HG03196 (cell line): ENCODE results near the gene CLDN20.
"Not testable (repeated sequence)": the region's sequence is repeated elsewhere in the genome, so short reads cannot be mapped to it uniquely, and the experiment has no call there.

Source experiments
- ATAC-seq: cut with Tn5 transposase; IDR thresholded peaks from one replicate; pipeline ENCODE4 v1.9.1; 2021; ENCODE audit not compliant: unreplicated experiment

CLDN20 gene, protein sequence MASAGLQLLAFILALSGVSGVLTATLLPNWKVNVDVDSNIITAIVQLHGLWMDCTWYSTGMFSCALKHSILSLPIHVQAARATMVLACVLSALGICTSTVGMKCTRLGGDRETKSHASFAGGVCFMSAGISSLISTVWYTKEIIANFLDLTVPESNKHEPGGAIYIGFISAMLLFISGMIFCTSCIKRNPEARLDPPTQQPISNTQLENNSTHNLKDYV

DNA sequence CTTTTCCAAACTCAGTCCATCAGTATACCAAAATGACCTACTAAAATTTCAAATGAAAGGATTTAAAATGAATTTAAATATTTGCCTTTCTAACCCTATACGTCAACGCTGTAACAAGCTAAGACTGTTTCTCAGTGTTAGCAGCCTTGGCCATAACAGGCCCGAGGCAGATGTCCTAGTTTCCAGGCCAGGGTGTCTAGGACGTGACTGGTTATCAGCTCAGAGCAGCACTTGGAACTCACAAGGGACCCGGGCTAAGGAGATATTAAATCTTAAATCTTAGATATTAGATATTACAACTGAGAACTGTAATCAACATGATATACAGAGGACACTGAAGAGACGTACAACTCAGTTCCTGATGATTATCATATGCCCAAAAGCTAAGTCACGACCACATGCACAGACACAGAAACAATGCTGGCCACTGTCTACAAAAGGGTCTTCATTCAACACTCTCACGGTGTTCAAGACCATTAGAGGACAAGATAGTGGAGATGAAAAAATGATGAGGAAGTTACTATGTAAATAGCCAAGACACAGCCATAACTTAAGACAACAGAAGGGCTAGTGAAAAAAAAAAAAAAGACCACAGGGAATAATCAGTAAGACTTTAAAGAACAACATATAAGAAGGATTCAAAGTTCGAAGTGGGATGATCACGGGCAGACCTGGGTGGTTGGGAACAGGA, at the start of gene CLDN20:
CLDN20 (plus strand) TSS at position 641 of the 691 bp plus-strand sequence. CDS start 11,707 bp downstream, outside the sequence.
- ATAC-seq = no peak

DNA sequence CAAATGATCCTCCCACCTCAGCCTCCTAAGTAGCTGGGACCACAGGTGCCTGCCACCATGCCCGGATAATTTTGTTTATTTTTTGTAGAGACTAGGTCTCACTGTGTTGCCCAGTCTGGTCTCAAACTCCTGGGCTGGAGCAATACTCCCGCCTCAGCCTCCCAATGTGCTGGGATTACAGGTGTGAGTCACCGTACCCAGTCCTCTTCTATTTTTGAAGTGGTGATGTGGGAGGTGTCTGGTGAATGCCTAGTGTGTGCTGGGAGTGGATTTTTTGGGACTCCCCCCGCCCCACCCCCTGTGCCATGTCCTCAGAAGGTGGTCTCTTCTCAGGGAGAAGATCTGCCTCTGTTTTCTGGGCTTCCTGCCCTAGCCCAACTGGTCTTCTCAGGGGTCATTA, 47.9 kb upstream of the CLDN20 start:
- ATAC-seq = no peak

DNA sequence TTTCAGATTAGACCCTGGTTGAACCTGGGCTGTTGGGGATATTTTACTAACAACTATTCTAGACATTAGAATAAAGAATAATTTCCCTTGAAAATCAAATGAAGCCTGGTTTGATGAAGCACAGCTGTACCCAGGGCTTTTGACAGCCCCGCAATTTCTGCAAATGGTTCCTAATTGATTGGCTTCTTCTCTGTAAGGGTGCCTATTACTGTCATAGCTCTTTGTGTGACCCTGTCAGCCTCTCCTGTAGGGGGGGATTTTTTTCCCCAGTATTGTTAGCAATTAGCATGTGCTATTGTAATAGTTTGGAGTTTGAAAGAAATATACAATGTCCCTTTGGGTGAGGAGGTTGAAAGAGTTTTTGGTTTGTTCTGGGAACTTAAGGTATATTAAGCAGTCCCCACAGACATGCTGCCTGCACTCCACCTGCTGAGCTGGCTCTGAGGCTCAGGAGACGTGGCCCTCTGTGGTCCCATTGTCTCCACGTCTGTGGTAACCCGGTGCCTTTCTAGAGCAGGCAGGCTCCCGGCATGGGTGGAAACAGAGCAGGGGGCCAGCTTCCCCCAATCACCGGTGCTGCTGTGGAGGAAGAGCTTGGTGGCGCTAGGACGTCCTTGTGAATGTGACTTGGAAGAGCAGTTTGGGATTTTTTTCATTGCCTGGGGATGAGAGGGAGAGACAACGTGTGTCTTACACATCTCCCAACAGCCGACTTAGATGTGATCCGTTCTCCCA, 47.3 kb upstream of the CLDN20 start:
- ATAC-seq = no peak

DNA sequence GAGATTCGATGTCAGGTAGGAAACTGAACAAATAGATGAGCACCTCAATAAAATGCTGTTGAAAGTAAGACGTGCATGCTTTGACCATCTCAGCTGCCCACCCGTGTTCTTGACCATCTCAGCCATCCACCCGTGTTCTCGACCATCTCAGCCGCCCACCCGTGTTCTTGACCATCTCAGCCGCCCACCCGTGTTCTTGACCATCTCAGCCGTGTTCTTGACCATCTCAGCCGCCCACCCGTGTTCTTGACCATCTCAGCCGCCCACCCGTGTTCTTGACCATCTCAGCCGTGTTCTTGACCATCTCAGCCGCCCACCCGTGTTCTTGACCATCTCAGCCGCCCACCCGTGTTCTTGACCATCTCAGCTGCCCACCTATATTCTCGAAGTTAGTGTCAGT, 45.1 kb upstream of the CLDN20 start:
- ATAC-seq = not testable (repeated sequence)

DNA sequence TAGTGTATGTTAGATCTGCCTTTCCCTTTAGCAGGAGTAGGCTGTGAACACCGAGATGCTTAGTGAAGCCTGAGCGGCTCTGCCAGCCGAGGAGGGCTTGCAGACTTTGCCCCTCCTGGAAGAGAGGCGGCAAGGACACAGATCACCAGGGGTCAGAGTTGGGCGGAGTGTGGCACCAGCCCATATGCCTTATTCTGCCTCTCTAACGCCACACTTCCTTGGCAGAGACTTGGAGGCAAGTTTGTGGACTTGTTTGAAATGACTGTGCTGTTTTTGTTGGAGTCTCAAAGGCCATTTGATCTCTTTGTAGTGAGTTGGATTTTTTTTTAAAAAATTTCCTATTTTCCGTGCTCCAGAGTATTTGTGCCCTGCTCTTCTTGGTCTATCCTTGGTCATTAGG, 44.5 kb upstream of the CLDN20 start:
- ATAC-seq = no peak

- ATAC-seq = no peak
These were observed 43.9 kb upstream of the CLDN20 start for GRCh38 chr6:155219858-155220301.

GRCh38 chr6:155221086-155221485, 42.7 kb upstream of the CLDN20 start:
- ATAC-seq = no peak

GRCh38 chr6:155222506-155222905, 41.3 kb upstream of the CLDN20 start:
- no peak for ATAC-seq

GRCh38 chr6:155223646-155224451, 40.0 kb upstream of the CLDN20 start:
- ATAC-seq = peak; percentile 92

GRCh38 chr6:155224618-155225017, 39.2 kb upstream of the CLDN20 start:
- no peak for ATAC-seq

- ATAC-seq = no peak
These were observed 36.8 kb upstream of the CLDN20 start for GRCh38 chr6:155227046-155227445.

GRCh38 chr6:155228546-155229166, 35.2 kb upstream of the CLDN20 start:
- no peak for ATAC-seq

- ATAC-seq = not testable (repeated sequence)
These were observed 32.8 kb upstream of the CLDN20 start for GRCh38 chr6:155230975-155231374.

GRCh38 chr6:155232848-155233247, 31.0 kb upstream of the CLDN20 start:
- no peak for ATAC-seq

DNA sequence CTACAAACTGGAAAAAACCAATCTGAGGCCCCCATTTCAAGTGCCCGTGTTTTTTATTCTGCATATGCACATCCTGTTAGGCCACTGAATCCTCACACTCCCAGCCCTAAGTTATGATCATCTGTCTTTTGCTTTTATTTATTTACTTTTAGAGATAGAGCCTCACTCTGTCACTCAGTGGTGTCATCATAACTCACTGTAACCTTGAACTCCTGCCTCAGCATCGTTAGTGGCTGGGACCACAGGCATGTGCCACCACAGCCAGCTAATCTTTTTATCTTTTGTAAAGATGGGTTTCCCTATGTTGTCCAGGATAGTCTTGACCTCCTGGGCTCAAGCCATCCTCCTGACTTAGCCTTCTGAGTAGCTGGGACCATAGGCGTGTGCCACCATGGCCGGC, 29.6 kb upstream of the CLDN20 start:
- no peak for ATAC-seq

GRCh38 chr6:155234687-155235086, 29.1 kb upstream of the CLDN20 start:
- no peak for ATAC-seq

- no peak for ATAC-seq
These were observed 28.7 kb upstream of the CLDN20 start for GRCh38 chr6:155235087-155235486.

DNA sequence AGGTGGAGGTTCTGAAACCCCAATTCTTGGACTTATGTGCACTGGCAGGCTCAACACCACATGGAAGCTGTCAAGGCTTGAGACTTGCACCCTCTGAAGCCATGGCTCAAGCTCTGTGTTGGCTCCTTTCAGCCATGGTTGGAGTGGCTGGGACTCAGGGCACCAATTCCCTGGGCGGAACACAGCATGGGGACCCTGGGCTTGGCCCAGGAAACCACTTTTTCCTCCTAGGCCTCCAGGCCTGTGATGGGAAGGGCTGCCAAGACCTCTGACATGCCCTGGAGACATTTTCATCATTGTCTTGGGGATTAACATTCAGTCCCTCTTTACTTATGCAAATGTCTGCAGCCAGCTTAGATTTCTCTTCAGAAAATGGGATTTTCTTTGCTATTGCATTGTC, 26.2 kb upstream of the CLDN20 start:
- ATAC-seq = no peak

DNA sequence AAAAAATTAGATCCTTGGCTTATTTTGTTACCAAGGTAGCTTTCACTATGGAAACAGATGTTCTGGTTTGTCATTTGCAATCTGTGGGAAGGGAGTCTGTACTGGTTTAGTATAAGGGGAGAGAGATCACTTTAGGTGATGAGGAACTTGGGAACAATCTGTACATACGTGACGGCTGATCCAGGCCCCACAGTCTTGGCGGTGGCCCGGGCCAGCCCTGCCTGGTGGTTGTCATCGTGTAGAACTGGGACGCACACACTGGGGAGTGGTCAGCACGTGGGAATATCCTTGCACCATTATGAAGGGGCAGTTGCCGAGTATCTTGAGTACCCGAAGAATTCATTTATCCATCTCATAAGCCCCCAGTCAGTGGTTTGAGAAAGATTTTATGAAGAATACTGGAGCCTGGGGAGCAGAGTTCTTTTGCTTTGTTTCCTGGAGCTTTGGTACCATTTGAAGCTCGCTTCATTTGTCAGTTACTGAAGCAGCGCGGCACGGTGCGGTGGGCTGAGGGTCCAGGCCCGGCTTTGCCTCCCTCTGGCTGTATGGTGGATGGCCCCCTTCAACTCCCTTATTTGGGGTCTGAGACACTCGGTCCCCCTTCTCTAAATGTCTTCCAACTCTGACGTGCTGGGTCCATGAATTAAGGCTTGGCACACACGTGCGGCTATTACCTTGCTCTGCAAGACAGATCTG, 22.8 kb upstream of the CLDN20 start:
- ATAC-seq = no peak

GRCh38 chr6:155241966-155242365, 21.8 kb upstream of the CLDN20 start:
- ATAC-seq = no peak
